Measurements from ENCODE around the gene IFT52.

The IFT52 gene

DNA sequence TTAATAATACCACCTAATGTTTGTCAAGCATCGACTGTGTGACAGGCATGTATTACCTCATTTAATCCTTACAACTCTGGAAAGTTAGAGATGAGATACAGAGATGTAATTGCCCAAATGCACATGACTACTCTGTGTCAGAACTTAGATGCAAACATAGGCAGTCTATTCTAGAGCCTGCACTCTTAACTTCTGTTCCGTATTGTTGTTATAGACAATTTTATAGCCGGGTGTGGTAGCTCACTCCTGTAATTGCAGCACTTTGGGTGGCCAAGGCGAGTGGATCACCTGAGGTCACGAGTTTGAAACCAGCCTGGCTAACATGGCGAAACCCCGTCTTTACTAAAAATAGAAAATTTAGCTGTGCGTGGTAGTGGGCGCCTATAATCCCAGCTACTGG, 15.0 kb downstream of the IFT52 start:
- no peak for TF ChIP-seq YY1 (IDR thresholded peaks at IDR 0.05; ENCODE audit: low read depth)
- no peak for TF ChIP-seq TCF12 (IDR thresholded peaks at IDR 0.05; ENCODE audit: low read depth)
- no peak for TF ChIP-seq NFIC (IDR thresholded peaks at IDR 0.05)
- no peak for TF ChIP-seq FOXM1 (IDR thresholded peaks at IDR 0.05; ENCODE audit: borderline replicate concordance, low read depth)
- TF ChIP-seq, protein P1, sequence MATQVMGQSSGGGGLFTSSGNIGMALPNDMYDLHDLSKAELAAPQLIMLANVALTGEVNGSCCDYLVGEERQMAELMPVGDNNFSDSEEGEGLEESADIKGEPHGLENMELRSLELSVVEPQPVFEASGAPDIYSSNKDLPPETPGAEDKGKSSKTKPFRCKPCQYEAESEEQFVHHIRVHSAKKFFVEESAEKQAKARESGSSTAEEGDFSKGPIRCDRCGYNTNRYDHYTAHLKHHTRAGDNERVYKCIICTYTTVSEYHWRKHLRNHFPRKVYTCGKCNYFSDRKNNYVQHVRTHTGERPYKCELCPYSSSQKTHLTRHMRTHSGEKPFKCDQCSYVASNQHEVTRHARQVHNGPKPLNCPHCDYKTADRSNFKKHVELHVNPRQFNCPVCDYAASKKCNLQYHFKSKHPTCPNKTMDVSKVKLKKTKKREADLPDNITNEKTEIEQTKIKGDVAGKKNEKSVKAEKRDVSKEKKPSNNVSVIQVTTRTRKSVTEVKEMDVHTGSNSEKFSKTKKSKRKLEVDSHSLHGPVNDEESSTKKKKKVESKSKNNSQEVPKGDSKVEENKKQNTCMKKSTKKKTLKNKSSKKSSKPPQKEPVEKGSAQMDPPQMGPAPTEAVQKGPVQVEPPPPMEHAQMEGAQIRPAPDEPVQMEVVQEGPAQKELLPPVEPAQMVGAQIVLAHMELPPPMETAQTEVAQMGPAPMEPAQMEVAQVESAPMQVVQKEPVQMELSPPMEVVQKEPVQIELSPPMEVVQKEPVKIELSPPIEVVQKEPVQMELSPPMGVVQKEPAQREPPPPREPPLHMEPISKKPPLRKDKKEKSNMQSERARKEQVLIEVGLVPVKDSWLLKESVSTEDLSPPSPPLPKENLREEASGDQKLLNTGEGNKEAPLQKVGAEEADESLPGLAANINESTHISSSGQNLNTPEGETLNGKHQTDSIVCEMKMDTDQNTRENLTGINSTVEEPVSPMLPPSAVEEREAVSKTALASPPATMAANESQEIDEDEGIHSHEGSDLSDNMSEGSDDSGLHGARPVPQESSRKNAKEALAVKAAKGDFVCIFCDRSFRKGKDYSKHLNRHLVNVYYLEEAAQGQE (IDR thresholded peaks at IDR 0.05; ENCODE audit: low read depth) = no peak
- no peak for TF ChIP-seq TAF1 (IDR thresholded peaks at IDR 0.05; ENCODE audit: low read depth)
- TF ChIP-seq EP300 (IDR thresholded peaks at IDR 0.05; ENCODE audit: borderline replicate concordance) = no peak
- TF ChIP-seq CREB1 (IDR thresholded peaks at IDR 0.05; ENCODE audit: low read depth) = no peak
- TF ChIP-seq, protein P2, sequence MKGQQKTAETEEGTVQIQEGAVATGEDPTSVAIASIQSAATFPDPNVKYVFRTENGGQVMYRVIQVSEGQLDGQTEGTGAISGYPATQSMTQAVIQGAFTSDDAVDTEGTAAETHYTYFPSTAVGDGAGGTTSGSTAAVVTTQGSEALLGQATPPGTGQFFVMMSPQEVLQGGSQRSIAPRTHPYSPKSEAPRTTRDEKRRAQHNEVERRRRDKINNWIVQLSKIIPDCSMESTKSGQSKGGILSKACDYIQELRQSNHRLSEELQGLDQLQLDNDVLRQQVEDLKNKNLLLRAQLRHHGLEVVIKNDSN (IDR thresholded peaks at IDR 0.05) = no peak
- TF ChIP-seq EGR1 (IDR thresholded peaks at IDR 0.05) = no peak
- TF ChIP-seq TEAD4 (IDR thresholded peaks at IDR 0.05) = no peak
- TF ChIP-seq CEBPB (IDR thresholded peaks at IDR 0.05) = no peak

DNA sequence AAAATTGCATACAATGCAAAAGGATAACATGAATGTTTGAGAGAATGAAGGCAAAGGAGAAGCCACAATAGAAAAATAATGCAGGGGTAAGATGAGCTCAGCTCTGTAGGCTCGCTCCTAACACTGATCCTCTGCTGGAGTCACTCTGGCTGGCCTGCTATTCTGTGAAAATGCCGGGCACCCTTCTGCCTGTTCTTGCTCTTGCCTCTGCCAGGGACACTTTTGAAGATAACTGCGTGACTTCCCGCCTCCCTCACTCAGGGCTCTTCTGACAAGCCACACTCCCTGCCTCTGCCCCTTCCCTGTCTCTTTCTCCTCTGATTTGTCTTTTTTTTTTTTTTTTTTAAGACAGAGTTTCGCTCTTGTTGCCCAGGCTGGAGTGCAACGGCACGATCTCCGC, 40.9 kb downstream of the IFT52 start:
- no peak for TF ChIP-seq NFIC (IDR thresholded peaks at IDR 0.05)
- TF ChIP-seq, protein P3, sequence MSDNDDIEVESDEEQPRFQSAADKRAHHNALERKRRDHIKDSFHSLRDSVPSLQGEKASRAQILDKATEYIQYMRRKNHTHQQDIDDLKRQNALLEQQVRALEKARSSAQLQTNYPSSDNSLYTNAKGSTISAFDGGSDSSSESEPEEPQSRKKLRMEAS (IDR thresholded peaks at IDR 0.05) = no peak
- TF ChIP-seq, protein P2 (IDR thresholded peaks at IDR 0.05) = no peak

DNA sequence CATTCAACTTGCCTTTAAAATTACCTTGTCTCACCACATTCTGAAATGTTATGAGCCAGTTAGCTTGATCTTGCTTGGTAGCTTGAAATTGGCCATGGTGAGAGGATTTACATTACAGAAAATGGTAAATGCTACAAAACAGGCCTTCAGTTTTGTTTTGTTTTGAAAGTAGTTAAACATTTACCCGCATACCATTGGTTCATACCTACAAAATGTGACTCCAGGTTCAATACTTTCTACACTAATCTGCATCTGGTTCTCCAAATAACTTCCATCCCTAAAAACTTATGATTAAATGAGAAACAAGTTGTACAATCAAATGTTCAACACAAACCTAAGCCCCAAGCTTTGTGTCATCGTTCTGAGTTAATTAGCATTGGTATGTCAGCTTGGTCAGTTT, 45.7 kb downstream of the IFT52 start:
- no peak for TF ChIP-seq YY1 (IDR thresholded peaks at IDR 0.05; ENCODE audit: low read depth)

DNA sequence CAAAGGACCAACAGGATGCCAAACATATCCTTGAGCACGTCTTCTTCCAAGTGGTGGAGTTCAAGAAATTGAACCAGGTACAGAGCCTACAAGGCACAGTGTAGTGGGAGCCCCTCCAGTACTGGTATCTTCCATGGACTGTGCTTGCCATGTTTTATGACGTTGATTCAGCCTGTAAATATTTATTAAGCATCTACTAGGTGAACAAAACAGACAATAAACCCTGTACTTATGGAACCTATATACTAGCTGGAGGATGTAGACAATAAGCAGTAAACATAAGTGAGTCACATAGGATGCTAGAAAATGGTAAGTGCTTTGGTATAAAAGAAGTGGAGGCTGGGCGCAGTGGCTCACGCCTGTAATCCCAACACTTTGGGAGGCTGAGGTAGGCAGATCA, 51.8 kb downstream of the IFT52 start:
- no peak for TF ChIP-seq YY1 (IDR thresholded peaks at IDR 0.05; ENCODE audit: low read depth)
- TF ChIP-seq RAD21 (IDR thresholded peaks at IDR 0.05; ENCODE audit: low read depth) = no peak
- TF ChIP-seq, protein P2 (IDR thresholded peaks at IDR 0.05) = no peak
- TF ChIP-seq TAF1 (IDR thresholded peaks at IDR 0.05; ENCODE audit: low read depth) = no peak
- TF ChIP-seq TCF12 (IDR thresholded peaks at IDR 0.05; ENCODE audit: low read depth) = no peak

DNA sequence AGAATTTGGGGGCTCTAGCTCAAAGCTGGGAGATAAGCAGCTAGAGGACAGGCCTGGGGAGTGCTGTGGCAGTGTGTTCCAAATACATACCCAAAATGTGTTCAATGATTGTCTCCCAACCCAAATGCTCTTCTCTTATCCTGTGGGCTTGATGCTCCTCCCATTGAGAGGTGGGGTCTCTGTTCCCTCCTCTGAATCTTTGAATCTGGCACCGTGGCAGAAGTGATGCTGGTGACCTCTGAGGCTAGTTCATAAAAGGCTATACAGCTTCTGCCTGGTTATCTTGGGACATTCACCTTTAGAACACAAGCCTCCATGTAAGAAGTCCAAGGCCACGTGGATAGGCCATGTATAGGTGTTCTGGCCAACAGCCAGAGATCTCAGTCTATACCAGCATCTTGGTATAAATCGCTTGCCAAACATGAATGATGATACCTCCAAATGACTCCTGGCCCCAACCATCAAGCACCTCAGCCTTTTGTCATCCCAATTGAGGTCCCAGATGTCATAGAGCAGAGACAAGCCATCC, 60.3 kb downstream of the IFT52 start:
- TF ChIP-seq, protein P1 (IDR thresholded peaks at IDR 0.05; ENCODE audit: low read depth) = no peak
- TF ChIP-seq RAD21 (IDR thresholded peaks at IDR 0.05; ENCODE audit: low read depth) (no peak), EP300 (IDR thresholded peaks at IDR 0.05; ENCODE audit: borderline replicate concordance) (no peak), EGR1 (IDR thresholded peaks at IDR 0.05) (no peak)
- TF ChIP-seq, protein P2 (IDR thresholded peaks at IDR 0.05) = no peak

DNA sequence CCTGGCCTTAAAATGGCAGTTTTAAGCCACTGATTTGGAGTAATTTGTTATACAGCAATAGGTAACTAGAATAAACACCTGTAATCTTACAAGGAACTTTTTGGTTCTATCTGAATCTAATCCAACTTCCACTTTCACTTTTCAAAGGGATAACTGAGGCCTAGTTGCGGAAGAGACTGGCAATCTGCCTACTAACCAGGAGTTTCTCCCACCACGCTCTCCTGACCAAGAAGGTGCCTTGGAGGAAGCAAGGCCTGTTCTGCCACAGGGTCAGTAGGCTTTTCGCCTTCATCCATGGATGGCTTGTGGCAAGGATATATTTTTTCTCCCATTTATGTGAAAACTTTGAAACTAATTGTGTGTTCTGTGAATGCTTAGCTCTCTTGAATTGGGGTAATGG, 63.2 kb downstream of the IFT52 start:
- TF ChIP-seq, protein P2 (IDR thresholded peaks at IDR 0.05) = no peak
- no peak for TF ChIP-seq CREB1 (IDR thresholded peaks at IDR 0.05; ENCODE audit: low read depth)
- TF ChIP-seq TCF12 (IDR thresholded peaks at IDR 0.05; ENCODE audit: low read depth) = no peak
- TF ChIP-seq FOXM1 (IDR thresholded peaks at IDR 0.05; ENCODE audit: borderline replicate concordance, low read depth) = no peak
- no peak for TF ChIP-seq ZBTB7A (IDR thresholded peaks at IDR 0.05; ENCODE audit: low read depth)
- TF ChIP-seq CEBPB (IDR thresholded peaks at IDR 0.05) = no peak
- TF ChIP-seq, protein P3 (IDR thresholded peaks at IDR 0.05) = no peak
- no peak for TF ChIP-seq YY1 (IDR thresholded peaks at IDR 0.05; ENCODE audit: low read depth)
- no peak for TF ChIP-seq EGR1 (IDR thresholded peaks at IDR 0.05)
- no peak for TF ChIP-seq TAF1 (IDR thresholded peaks at IDR 0.05; ENCODE audit: low read depth)
- TF ChIP-seq NFIC (IDR thresholded peaks at IDR 0.05) = no peak
- TF ChIP-seq, protein P1 (IDR thresholded peaks at IDR 0.05; ENCODE audit: low read depth) = no peak
- TF ChIP-seq TEAD4 (IDR thresholded peaks at IDR 0.05) = no peak
- TF ChIP-seq EP300 (IDR thresholded peaks at IDR 0.05; ENCODE audit: borderline replicate concordance) = no peak
- TF ChIP-seq RAD21 (IDR thresholded peaks at IDR 0.05; ENCODE audit: low read depth) = no peak
